CD4-positive, alpha-beta T cell (primary cell): Measurements from ENCODE around the gene IQGAP2. TPM values are rescaled to one million over a fixed set of nuclear protein-coding genes. Genes with fewer than 3 reads are reported as not detected.

Experiments used
- ATAC-seq: fragments of 200-7000 bp; cut with Tn5 transposase; one replicate; pipeline ENCODE4 v1.10.0; 2022; ENCODE audit warnings: mild to moderate bottlenecking; ENCODE audit not compliant: poor library complexity
- CTCF ChIA-PET: fragments of 350-600 bp; sonication (Branson Sonifier 250); formaldehyde crosslinking; loops from one replicate; lab custom pipeline; 2021; ENCODE audit warnings: antibody characterized with exemption, inconsistent platforms; lab: Charles Lee
- POLR2A ChIA-PET: fragments of 350-600 bp; sonication (Branson Sonifier 250); formaldehyde crosslinking; loops from one replicate; lab custom pipeline; 2021; ENCODE audit warnings: antibody characterized with exemption, inconsistent platforms; lab: Charles Lee
- DNase-seq, 14 experiments: peaks; one replicate each; pipeline ENCODE4 v3.0.0-alpha.2; 2013 to 2020; ENCODE audit warnings: mixed read lengths in 2 of 14
- H3K27ac ChIP-seq, 2 donors: one replicate each; pipeline versions ENCODE4 v1.5.1 to v1.7.0; 2013; ENCODE audit warnings: low read length in 2 of 2, low read depth in 1 of 2, mild to moderate bottlenecking in 1 of 2
- H3K27me3 ChIP-seq, 2 experiments: 1 replicate in 1 of 2; 2 replicates in 1 of 2; pipeline versions ENCODE4 v1.6.1 to v1.7.0; 2013; ENCODE audit warnings: low read length in 2 of 2, control low read depth in 1 of 2, mild to moderate bottlenecking in 1 of 2, moderate library complexity in 1 of 2; ENCODE audit not compliant: insufficient read depth in 2 of 2, control insufficient read depth in 1 of 2
- H3K36me3 ChIP-seq: one replicate; pipeline ENCODE4 v1.6.1; 2013; ENCODE audit warnings: low read length, control low read depth; ENCODE audit not compliant: insufficient read depth
- H3K4me1 ChIP-seq: one replicate; pipeline ENCODE4 v1.6.1; 2013; ENCODE audit warnings: low read length, control low read depth; ENCODE audit not compliant: insufficient read depth
- H3K4me3 ChIP-seq: one replicate; pipeline ENCODE4 v1.5.1; 2013; ENCODE audit warnings: mild to moderate bottlenecking, low read length, moderate library complexity
- H3K9me3 ChIP-seq, 2 experiments: 1 replicate in 1 of 2; 2 replicates in 1 of 2; pipeline versions ENCODE4 v1.6.1 to v1.7.0; 2013; ENCODE audit warnings: low read length in 2 of 2, mild to moderate bottlenecking in 2 of 2, control low read depth in 1 of 2, moderate library complexity in 1 of 2; ENCODE audit not compliant: control insufficient read depth in 1 of 2, insufficient read depth in 1 of 2
- H3K27ac Mint-ChIP-seq: one replicate; pipeline ENCODE4 v1.8.0; 2020; ENCODE audit warnings: mixed read lengths
- H3K27me3 Mint-ChIP-seq: one replicate; pipeline ENCODE4 v1.8.0; 2021; ENCODE audit warnings: mixed read lengths
- H3K36me3 Mint-ChIP-seq: one replicate; pipeline ENCODE4 v1.8.0; 2021; ENCODE audit warnings: low read depth, mixed read lengths
- H3K4me1 Mint-ChIP-seq: one replicate; pipeline ENCODE4 v1.8.0; 2021; ENCODE audit warnings: low read depth, mixed read lengths
- H3K4me3 Mint-ChIP-seq: one replicate; pipeline ENCODE4 v1.8.0; 2020; ENCODE audit warnings: mild to moderate bottlenecking, mixed read lengths
- H3K9me3 Mint-ChIP-seq: one replicate; pipeline ENCODE4 v1.8.0; 2020; ENCODE audit warnings: mixed read lengths
- CTCF ChIP-seq: fragments of 200-600 bp; IDR thresholded peaks from one replicate; pipeline ENCODE4 v1.8.0; 2022; ENCODE audit warnings: antibody characterized with exemption, mild to moderate bottlenecking
- intact Hi-C, 2 experiments: fragments of 100-400 bp; cut with DNase I in 1 of 2; cut with micrococcal nuclease in 1 of 2; formaldehyde crosslinking; loops; one replicate each; pipeline versions ENCODE4 v1.15.1 to v1.9.0; 2023 to 2025; cut with DNase I, micrococcal nuclease
- total RNA-seq, 174 experiments: library from RNA in 2 of 174; stranded (reverse) in 2 of 174; gene quantifications; one replicate each; pipeline ENCODE4 v1.2.3 and lab custom pipeline; 2021 to 2026

Gene IQGAP2
- total RNA-seq, 2 experiments from 2014 or later, result 58.8 TPM

GRCh38 chr5:76404223-76405211 lies 1.4 kb downstream of the IQGAP2 start:
- Histone ChIP-seq H3K9me3 (peaks cover 0 to 4% of the 10 kb centered on the region in 2 experiments), H3K27ac (peak overlapping the region; percentile 82 to 93), H3K4me3 (peak overlapping the region; percentile 96), H3K27me3 (no peaks in the 10 kb centered on the region), H3K36me3 (no peaks in the 10 kb centered on the region), H3K4me1 (peaks cover 55% of the 10 kb centered on the region)
- H3K36me3 Mint-ChIP-seq, result peaks cover 19% of the 10 kb centered on the region
- peak overlapping the region; percentile 94 for H3K27ac Mint-ChIP-seq
- no peak for TF ChIP-seq CTCF
- DNase-seq (peak; percentile 37 to 92 (median 64)), ATAC-seq (peak; percentile 42)
- peak overlapping the region; percentile 92 for H3K4me3 Mint-ChIP-seq
- ChIA-PET CTCF (interaction anchor here (0.7 to 6.3 kb wide), 11 partner anchors 10 to 179 kb away, joined by 3 to 75 read pairs (median 5); no protein-coding TSS in a partner anchor), POLR2A (interaction anchor here (0.7 to 5.0 kb wide), 11 partner anchors 13 to 178 kb away, joined by 3 to 136 read pairs (median 22); no protein-coding TSS in a partner anchor)
- intact Hi-C loops, result loop anchor here (1.0 to 10.0 kb wide), 5 partner anchors 66 to 890 kb away; partner anchors contain the start of genes CERT1 (in 1 of the 2) and POLK (in 1 of the 2)
- H3K27me3 Mint-ChIP-seq, result no peaks in the 10 kb centered on the region
- no peaks in the 10 kb centered on the region for H3K9me3 Mint-ChIP-seq
- H3K4me1 Mint-ChIP-seq, result peaks cover 79% of the 10 kb centered on the region

DNA sequence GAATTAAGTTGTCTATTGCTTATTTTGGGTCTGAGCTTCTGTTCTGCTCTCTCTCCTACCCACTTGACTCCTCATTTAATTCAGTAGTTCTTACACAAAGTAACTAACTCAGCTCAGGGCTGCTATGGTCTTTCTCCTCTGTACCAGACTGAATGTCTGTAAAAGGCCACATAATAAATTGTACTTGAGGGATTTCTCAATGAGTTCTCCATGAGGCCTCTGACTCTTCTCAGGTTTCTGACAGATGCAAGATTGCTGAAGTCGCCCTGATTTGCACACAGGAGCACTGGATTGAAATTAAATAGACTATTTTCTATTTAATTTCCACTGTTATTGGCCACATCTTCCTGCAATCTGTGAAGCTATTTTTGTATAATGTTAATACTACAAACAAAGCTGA lies 2.9 kb downstream of the IQGAP2 start:
- peaks cover 0 to 4% of the 10 kb centered on the region in 2 experiments for H3K9me3 ChIP-seq
- Mint-ChIP-seq H3K36me3 (peaks cover 26% of the 10 kb centered on the region), H3K27ac (peak overlapping the region; percentile 94), H3K9me3 (no peaks in the 10 kb centered on the region), H3K4me1 (peaks cover 87% of the 10 kb centered on the region), H3K27me3 (no peaks in the 10 kb centered on the region), H3K4me3 (peak overlapping the region; percentile 92)
- CTCF ChIA-PET, result interaction anchor here (0.6 to 6.3 kb wide), 2 partner anchors 138 to 177 kb away, joined by 3 to 75 read pairs; no protein-coding TSS in a partner anchor
- intact Hi-C loops, result loop anchor here in 1 of 2 experiments (10.0 kb wide), 1 partner anchor 891 kb away; the partner anchor contains the start of genes CERT1 and POLK
- peak overlapping the region in 1 of 2 donors; percentile 23 for H3K27ac ChIP-seq
- H3K27me3 ChIP-seq, result no peaks in the 10 kb centered on the region
- no peak for TF ChIP-seq CTCF
- H3K36me3 ChIP-seq, result no peaks in the 10 kb centered on the region
- DNase-seq, result no peak
- H3K4me1 ChIP-seq, result peaks cover 56% of the 10 kb centered on the region
- POLR2A ChIA-PET, result interaction anchor here (4.8 to 5.0 kb wide), 2 partner anchors 137 to 141 kb away, joined by 79 to 136 read pairs; no protein-coding TSS in a partner anchor
- ATAC-seq, result no peak
- H3K4me3 ChIP-seq, result no peak overlapping the region

DNA sequence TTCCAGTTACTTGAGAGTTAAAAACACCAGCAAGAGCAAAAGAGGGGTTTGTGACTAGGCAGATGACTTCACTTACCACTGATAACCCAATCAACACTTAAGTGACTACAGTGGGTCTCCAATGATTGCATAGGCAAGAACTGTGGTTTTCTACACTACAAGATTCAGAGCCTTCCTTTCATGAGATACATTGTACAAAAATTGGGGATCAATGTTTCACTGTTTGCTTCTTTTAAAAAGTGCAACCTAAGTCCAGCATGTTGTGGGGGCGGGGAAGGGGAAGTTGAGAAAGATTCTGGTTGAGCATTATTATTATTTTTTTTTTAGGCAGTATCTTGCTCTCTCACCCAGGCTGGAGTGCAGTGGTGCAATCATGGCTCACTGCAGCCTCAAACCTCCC lies 3.6 kb downstream of the IQGAP2 start:
- Histone ChIP-seq H3K27ac (no peak overlapping the region), H3K27me3 (no peaks in the 10 kb centered on the region), H3K36me3 (peaks cover 4% of the 10 kb centered on the region), H3K4me3 (no peak overlapping the region), H3K4me1 (peaks cover 53% of the 10 kb centered on the region), H3K9me3 (peaks cover 0 to 4% of the 10 kb centered on the region in 2 experiments)
- no peaks in the 10 kb centered on the region for H3K27me3 Mint-ChIP-seq
- DNase-seq (no peak), ATAC-seq (no peak)
- H3K27ac Mint-ChIP-seq, result peak overlapping the region; percentile 94
- peak overlapping the region; percentile 92 for H3K4me3 Mint-ChIP-seq
- H3K36me3 Mint-ChIP-seq, result peaks cover 27% of the 10 kb centered on the region
- TF ChIP-seq CTCF, result no peak
- intact Hi-C loops, result loop anchor here in 1 of 2 experiments (10.0 kb wide), 1 partner anchor 892 kb away; the partner anchor contains the start of genes CERT1 and POLK
- ChIA-PET POLR2A (interaction anchor here (1.1 kb wide), 1 partner anchor 137 kb away, joined by 6 read pairs; no protein-coding TSS in a partner anchor), CTCF (interaction anchor here (1.1 to 6.3 kb wide), 2 partner anchors 13 to 137 kb away, joined by 3 to 75 read pairs; no protein-coding TSS in a partner anchor)
- H3K4me1 Mint-ChIP-seq, result peaks cover 87% of the 10 kb centered on the region
- H3K9me3 Mint-ChIP-seq, result no peaks in the 10 kb centered on the region
